VCaP (cell line): ENCODE results near the gene ARHGEF10L.
A peak's percentile ranks its signal among the peaks of the same experiment; 100 is the strongest.

ENCODE experiments used
- H3K27ac ChIP-seq: fragments of 450-650 bp; 2 replicates; pipeline ENCODE4 v1.5.1; 2017
- TF ChIP-seq, protein P1 (sequence below): fragments of 450-650 bp; conservative IDR thresholded peaks from 2 replicates; pipeline ENCODE4 v1.5.1; 2017; ENCODE audit warnings: mild to moderate bottlenecking, moderate library complexity

ARHGEF10L gene

DNA sequence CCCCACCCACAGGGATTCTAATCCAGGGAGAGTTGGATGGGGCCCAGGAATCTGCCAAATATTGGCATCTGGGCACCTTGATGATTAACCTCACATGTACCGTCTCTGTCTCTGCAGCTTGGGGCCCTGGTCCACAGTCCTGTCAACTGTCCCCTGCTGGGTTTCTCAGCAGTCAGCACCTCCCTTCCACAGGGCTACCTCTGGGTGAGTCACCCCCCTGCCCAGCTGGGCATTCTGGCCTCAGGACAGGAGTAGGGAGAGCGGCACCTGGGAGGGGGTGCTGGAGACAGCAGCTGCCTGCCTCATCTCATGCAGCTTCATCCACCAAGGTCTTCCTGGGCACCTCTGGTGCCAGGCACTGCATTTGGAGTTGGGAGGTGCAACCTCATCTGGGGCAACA, 115.0 kb downstream of the ARHGEF10L start:
- H3K27ac ChIP-seq = no peak overlapping the region
- TF ChIP-seq, protein P1, sequence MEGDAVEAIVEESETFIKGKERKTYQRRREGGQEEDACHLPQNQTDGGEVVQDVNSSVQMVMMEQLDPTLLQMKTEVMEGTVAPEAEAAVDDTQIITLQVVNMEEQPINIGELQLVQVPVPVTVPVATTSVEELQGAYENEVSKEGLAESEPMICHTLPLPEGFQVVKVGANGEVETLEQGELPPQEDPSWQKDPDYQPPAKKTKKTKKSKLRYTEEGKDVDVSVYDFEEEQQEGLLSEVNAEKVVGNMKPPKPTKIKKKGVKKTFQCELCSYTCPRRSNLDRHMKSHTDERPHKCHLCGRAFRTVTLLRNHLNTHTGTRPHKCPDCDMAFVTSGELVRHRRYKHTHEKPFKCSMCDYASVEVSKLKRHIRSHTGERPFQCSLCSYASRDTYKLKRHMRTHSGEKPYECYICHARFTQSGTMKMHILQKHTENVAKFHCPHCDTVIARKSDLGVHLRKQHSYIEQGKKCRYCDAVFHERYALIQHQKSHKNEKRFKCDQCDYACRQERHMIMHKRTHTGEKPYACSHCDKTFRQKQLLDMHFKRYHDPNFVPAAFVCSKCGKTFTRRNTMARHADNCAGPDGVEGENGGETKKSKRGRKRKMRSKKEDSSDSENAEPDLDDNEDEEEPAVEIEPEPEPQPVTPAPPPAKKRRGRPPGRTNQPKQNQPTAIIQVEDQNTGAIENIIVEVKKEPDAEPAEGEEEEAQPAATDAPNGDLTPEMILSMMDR = no peak

DNA sequence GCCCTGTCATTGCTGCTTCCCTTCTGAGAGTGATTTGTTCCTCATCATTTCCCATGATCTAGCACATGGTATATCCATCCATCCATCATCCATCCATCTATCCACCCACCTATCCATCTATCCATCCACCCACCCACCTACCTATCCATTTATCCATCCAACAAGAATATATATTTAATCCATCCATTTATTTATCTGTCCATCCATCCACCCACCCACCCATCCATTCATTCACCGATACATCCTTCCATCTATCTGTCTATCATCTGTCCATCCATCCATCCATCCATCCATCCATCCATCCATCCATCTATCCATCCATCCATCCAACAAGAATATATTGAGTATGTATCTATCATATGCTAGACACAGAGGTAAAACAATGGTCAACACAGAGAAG, 115.7 kb downstream of the ARHGEF10L start:
- TF ChIP-seq, protein P1 = no peak
- no peak overlapping the region for H3K27ac ChIP-seq

DNA sequence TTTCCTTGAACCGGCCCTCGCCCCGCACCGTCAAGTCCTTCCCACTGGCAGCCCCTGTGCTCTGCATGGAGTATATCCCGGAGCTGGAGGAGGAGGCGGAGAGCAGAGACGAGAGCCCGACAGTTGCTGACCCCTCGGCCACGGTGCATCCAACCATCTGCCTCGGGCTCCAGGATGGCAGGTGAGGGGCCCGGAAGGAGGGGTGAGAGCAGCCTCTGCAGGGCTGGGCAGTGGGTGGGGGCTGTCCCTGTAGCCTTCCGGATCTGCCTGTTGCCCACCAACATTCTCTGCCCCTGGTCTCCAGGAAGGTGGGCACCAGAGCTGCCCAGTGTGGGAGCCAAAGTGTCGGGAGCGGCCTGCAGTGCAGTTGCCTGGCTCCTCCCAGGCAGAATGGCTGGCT, 116.4 kb downstream of the ARHGEF10L start:
- TF ChIP-seq, protein P1 = no peak
- no peak overlapping the region for H3K27ac ChIP-seq

DNA sequence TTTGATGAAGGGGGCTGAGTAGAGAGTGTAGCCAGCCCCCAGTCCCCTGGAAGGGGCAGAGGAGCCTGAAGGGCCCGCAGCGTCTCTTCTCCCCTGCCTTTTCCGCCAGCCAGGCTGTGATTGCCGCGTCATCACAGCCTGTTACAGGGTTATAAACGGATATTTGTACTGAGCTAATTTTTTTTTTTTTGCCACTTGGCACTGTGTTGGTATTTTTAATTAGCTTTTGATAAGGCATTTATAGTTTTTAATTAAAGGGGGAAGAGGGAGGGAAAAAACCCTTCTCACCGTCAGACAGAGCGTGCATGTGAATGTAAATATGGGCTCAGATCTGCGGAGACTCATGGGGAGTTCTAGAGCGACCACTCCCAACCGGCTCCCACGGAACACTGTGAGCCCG, 117.9 kb downstream of the ARHGEF10L start:
- H3K27ac ChIP-seq = no peak overlapping the region
- TF ChIP-seq, protein P1 = no peak

DNA sequence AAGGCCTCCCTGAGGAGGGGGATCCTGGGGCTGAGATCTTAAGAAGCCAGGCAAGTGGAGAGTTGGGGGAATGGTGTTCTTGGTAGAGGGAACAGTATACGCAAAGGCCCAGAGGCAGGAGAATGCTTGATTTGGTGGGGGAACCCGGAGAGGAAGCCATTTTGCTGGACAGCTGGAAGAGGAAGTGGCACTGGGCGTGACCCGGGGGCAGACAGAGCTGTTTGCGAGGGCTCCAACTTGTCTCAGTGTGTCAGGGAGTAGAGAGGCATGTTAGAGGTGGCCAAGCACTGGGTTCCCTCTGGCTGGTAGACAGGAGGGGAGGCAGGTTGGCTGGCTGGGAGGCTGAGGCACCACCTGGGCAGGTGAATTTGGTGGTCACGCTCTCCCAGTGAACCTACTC, 119.3 kb downstream of the ARHGEF10L start:
- TF ChIP-seq, protein P1 = no peak
- no peak overlapping the region for H3K27ac ChIP-seq

DNA sequence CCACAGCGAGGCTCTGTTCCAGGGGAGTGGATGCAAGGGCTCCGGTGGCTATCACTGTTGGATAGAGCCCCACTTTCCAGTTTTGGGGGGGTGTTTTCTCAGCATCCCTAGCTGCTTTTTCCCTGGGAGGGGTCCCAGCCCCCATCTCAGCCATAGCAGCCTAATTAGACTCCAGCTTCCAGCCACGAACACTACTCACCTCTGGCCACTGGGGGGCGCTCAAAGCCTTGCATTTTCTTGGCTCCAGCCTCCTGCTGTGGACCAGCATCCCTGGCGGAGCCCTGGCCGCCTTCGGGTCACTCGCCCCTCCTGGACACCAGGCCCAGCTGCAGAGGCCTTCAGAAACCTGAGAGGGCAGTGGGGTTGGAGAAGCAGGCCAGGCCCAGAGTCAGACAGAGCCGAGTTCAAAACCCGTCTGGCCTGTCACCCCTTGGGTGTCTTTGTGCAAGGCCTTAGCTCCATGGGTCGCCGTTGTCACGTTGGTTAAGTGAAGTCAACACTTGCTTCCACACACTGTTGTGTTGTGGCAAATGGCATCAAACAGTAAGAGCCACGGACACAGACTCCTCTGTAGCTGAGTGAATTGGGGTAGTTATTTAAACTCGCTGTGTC, 122.2 kb downstream of the ARHGEF10L start:
- no peak overlapping the region for H3K27ac ChIP-seq
- TF ChIP-seq, protein P1 = peak; percentile 85

DNA sequence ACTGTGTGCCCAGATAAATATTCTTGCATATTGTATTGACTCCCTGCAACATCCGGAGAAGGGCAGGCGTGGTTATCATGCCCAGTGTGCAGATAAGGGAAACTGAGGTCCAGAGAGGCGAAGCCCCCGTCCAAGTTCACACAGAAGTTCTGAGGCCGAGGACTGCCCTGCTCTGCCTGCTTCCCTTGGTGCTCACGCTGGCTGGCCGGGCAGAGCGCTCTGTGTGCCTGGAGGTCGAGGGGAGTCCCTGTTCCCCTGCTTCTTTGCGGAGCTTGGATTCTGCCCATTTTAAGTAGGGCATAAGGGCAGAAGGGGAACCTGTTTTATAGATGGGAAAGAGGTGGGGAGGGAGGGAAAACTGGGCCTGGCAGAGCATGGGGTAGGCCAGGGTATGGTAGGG, 122.8 kb downstream of the ARHGEF10L start:
- H3K27ac ChIP-seq = no peak overlapping the region
- TF ChIP-seq, protein P1 = no peak
